DMS153 treated with DMSO at 0.1 percent for 48 hours (cell line): Measurements from ENCODE around the gene AIM2.

Experiments
- DNase-seq: peaks from one replicate; lab custom pipeline; 2025; ENCODE audit not compliant: unreplicated experiment; lab: John Stamatoyannopoulos, UW

The AIM2 gene

GRCh38 chr1:159023723-159024122 is 52.8 kb downstream of the AIM2 start:
- no peak for DNase-seq

DNA sequence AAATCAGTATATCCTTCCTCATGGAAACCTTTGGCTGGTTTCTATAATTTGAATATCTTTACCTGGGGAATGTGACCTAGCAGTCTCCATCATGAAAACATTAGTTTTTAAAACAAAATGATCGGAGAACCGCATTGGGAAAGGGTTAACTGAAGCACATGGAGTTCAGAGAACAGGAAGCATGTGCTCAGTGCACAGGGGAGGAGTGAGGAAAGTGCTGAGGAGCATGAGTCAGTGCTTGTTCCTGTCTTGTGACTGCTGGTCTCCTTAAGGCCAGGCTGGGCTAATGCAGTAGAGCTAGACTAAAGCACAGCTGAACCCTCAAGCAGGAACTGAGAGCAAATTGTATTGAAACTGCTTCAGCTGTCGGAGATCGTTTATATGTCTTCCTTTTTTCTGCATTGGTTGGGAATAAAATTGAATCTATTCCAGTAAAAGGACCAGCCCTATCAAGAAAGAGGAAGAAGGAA is 61.1 kb downstream of the AIM2 start:
- no peak for DNase-seq

GRCh38 chr1:159014851-159015250 is 61.7 kb downstream of the AIM2 start:
- DNase-seq = no peak

- no peak for DNase-seq
Measured at GRCh38 chr1:159014003-159014571, 62.5 kb downstream of the AIM2 start.

DNA sequence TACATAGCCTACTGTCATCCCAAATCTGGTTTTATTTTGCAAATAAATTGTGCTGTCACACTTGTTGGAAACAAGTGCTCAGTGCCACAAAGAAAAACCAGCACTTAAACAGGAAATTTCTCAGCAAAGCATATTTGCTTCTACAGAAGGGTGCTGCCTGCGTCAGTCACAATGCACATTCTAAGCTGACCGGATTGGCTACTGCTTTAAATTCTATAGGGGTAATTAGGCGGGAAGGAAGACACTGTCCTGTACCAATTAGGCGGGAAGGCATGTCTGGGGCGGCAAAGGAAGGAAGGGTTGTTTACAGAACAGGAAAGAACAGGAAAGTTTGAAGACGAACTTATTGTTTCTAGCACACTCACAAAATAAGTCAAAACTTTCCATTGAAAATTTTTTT is 64.1 kb downstream of the AIM2 start:
- DNase-seq = peak; percentile 40
